GM12878 (cell line): ENCODE measurements around the gene OGFRL1. TPM values are rescaled to one million over a fixed set of nuclear protein-coding genes. Genes with fewer than 3 reads are reported as not detected.
"Not testable (repeated sequence)": the region's sequence is repeated elsewhere in the genome, so short reads cannot be mapped to it uniquely, and the experiment has no call there.

Source experiments
- ATAC-seq: fragments of 200-7000 bp; cut with Tn5 transposase; 3 replicates; pipeline ENCODE4 v1.9.1; 2020; ENCODE audit warnings: mild to moderate bottlenecking, moderate library complexity
- BruUV-seq: library from RNA; stranded (reverse); fragments of 400-500 nt; replicated peaks from 2 replicates; lab custom pipeline; 2021; lab: Mats Ljungman, UMichigan
- CTCF ChIA-PET: fragments of 300-600 bp; sonication (Branson Sonifier 250); formaldehyde crosslinking; extraction: SDS; loops from one replicate; lab custom pipeline; 2021; ENCODE audit warnings: inconsistent platforms; lab: Yijun Ruan, JAX
- POLR2A ChIA-PET: fragments of 350-600 bp; formaldehyde crosslinking; extraction: SDS; loops from one replicate; lab custom pipeline; 2021; ENCODE audit warnings: inconsistent platforms; lab: Charles Lee
- RAD21 ChIA-PET: fragments of 300-600 bp; sonication (Branson Sonifier 250); formaldehyde crosslinking; loops from one replicate; lab custom pipeline; 2023; ENCODE audit warnings: antibody characterized with exemption; ENCODE audit not compliant: unreplicated experiment; lab: Charles Lee
- SMC1A ChIA-PET: fragments of 300-600 bp; sonication (Branson Sonifier 250); formaldehyde crosslinking; loops from one replicate; lab custom pipeline; 2023; ENCODE audit not compliant: unreplicated experiment, uncharacterized antibody; lab: Charles Lee
- DNase-seq: peaks from one replicate; pipeline ENCODE4 v3.0.0-alpha.2; 2011; ENCODE audit warnings: low read depth, low spot score
- FAIRE-seq: peaks from 3 replicates; lab custom pipeline; 2011; peaks lifted over from hg19 to GRCh38; lab: Jason Lieb, UNC
- H2AFZ ChIP-seq: 2 replicates; pipeline ENCODE4 v1.6.0; 2011; ENCODE audit warnings: low read depth, low read length, control low read depth; ENCODE audit not compliant: control insufficient read depth
- H3K27ac ChIP-seq: 2 replicates; pipeline ENCODE4 v1.5.1; 2011; ENCODE audit warnings: control low read depth; ENCODE audit not compliant: control insufficient read depth, insufficient read depth
- H3K27me3 ChIP-seq, 2 experiments: replicated peaks in 1 of 2; 2 replicates each; pipeline versions ENCODE4 v1.6.0 to v1.6.1; 2011; ENCODE audit warnings: low read length in 1 of 2; ENCODE audit not compliant: control insufficient read depth in 2 of 2, insufficient read depth in 2 of 2
- H3K36me3 ChIP-seq, 2 experiments: 2 replicates each; pipeline ENCODE4 v1.5.1; 2011; ENCODE audit warnings: low read length in 1 of 2; ENCODE audit not compliant: control insufficient read depth in 2 of 2, insufficient read depth in 2 of 2
- H3K4me1 ChIP-seq: 2 replicates; pipeline ENCODE4 v1.6.1; 2011; ENCODE audit warnings: mild to moderate bottlenecking, low read length, moderate library complexity, mixed read lengths; ENCODE audit not compliant: control insufficient read depth, insufficient read depth
- H3K4me2 ChIP-seq: 2 replicates; pipeline ENCODE4 v1.6.0; 2011; ENCODE audit warnings: control low read depth; ENCODE audit not compliant: control insufficient read depth, insufficient read depth
- H3K4me3 ChIP-seq: fragments of 200-600 bp; sonication (generic); 2 replicates; pipeline ENCODE4 v1.5.1; 2016
- H3K79me2 ChIP-seq: 2 replicates; pipeline ENCODE4 v1.6.0; 2011; ENCODE audit warnings: low read length; ENCODE audit not compliant: control insufficient read depth, insufficient read depth
- H3K9ac ChIP-seq: 2 replicates; pipeline ENCODE4 v1.8.0; 2011; ENCODE audit warnings: low read length, control low read depth, mixed read lengths; ENCODE audit not compliant: control insufficient read depth, insufficient read depth
- H3K9me3 ChIP-seq: replicated peaks from 3 replicates; pipeline ENCODE4 v1.5.1; 2011; ENCODE audit warnings: mild to moderate bottlenecking, low read length; ENCODE audit not compliant: control insufficient read depth, insufficient read depth
- H4K20me1 ChIP-seq: 2 replicates; pipeline ENCODE4 v1.6.0; 2011; ENCODE audit not compliant: control insufficient read depth, insufficient read depth
- IKZF2 ChIP-seq, 2 experiments: fragments of 450-650 bp; IDR thresholded peaks; 2 replicates each; pipeline ENCODE4 v1.6.1; 2017; ENCODE audit warnings: mild to moderate bottlenecking in 2 of 2, moderate library complexity in 2 of 2
- KLF5 ChIP-seq: fragments of 450-650 bp; IDR thresholded peaks from 2 replicates; pipeline ENCODE4 v1.6.1; 2014; ENCODE audit warnings: mild to moderate bottlenecking; ENCODE audit not compliant: partially characterized antibody
- MEF2B ChIP-seq: fragments of 450-650 bp; IDR thresholded peaks from 2 replicates; pipeline ENCODE4 v1.6.1; 2018; ENCODE audit warnings: mild to moderate bottlenecking, moderate library complexity; ENCODE audit not compliant: partially characterized antibody, poor library complexity, severe bottlenecking
- NFXL1 ChIP-seq: fragments of 450-650 bp; IDR thresholded peaks from 2 replicates; pipeline ENCODE4 v1.6.1; 2017; ENCODE audit warnings: antibody characterized with exemption, mild to moderate bottlenecking, borderline replicate concordance
- RELA ChIP-seq: fragments of 450-650 bp; IDR thresholded peaks from 2 replicates; pipeline ENCODE4 v1.8.0; 2014; ENCODE audit warnings: borderline replicate concordance; ENCODE audit not compliant: partially characterized antibody
- STAT1 ChIP-seq: fragments of 450-650 bp; conservative IDR thresholded peaks from 2 replicates; pipeline ENCODE4 v1.6.1; 2014; ENCODE audit warnings: antibody characterized with exemption, mild to moderate bottlenecking
- WGBS: methylation state at CpG from one replicate; pipeline ENCODE4 v1.1.6; 2016; ENCODE audit warnings: low lambda C conversion rate; ENCODE audit not compliant: insufficient replicate concordance, insufficient coverage; ENCODE audit errors: missing lambda C conversion rate; 5-methylcytosine and 5-hydroxymethylcytosine counted together
- in situ Hi-C: fragments of 300-500 bp; cut with MboI; formaldehyde crosslinking; loops from 9 replicates; pipeline ENCODE4 v1.14.3; 2018; ENCODE audit warnings: mixed read lengths
- intact Hi-C: fragments of 100-400 bp; cut with micrococcal nuclease; formaldehyde crosslinking; loops from one replicate; pipeline ENCODE4 v1.14.2; 2022; ENCODE audit not compliant: unreplicated experiment
- polyA plus RNA-seq, 11 experiments: library from polyadenylated mRNA; depleted of rRNA in 4 of 11; unstranded in 6 of 11; stranded (reverse) in 5 of 11; fragments of >200 nt; fragmentation: Nextera tagmentation in 4 of 11; fragmentation: Illumina TruSeq in 1 of 11; extraction: Ambion mirVana in 4 of 11; extraction: Trizol in 1 of 11; gene quantifications; 1 replicate in 1 of 11; 2 replicates in 10 of 11; pipeline versions ENCODE4 v1.2.1 to v1.2.3, GENCODE V29; 2011 to 2016; ENCODE audit warnings: inconsistent platforms in 2 of 11, missing spikeins in 2 of 11, low read depth in 1 of 11
- total RNA-seq, 4 experiments: library from RNA; depleted of rRNA in 3 of 4; stranded (reverse); fragments of >200 nt in 3 of 4; fragmentation: Illumina TruSeq in 1 of 4; extraction: Trizol in 1 of 4; gene quantifications; 2 replicates each; pipeline versions ENCODE4 v1.2.1 to v1.2.3, GENCODE V29; 2013 to 2021
- TF ChIP-seq, protein P1 (sequence below): fragments of 450-650 bp; formaldehyde crosslinking; IDR thresholded peaks from 2 replicates; pipeline ENCODE4 v1.5.0; 2022; ENCODE audit warnings: mild to moderate bottlenecking, missing genetic modification characterization
- TF ChIP-seq, protein P2 (sequence below): fragments of 450-650 bp; IDR thresholded peaks from 2 replicates; pipeline ENCODE4 v1.6.1; 2017; ENCODE audit warnings: antibody characterized with exemption, mild to moderate bottlenecking, moderate library complexity

Gene OGFRL1
- total and polyA plus RNA-seq, 10 of the 15 experiments (the other 5 are each of a cell fraction or from before 2014, with no cell fraction given): 0.24 to 5.8 (median 2.3) TPM

DNA sequence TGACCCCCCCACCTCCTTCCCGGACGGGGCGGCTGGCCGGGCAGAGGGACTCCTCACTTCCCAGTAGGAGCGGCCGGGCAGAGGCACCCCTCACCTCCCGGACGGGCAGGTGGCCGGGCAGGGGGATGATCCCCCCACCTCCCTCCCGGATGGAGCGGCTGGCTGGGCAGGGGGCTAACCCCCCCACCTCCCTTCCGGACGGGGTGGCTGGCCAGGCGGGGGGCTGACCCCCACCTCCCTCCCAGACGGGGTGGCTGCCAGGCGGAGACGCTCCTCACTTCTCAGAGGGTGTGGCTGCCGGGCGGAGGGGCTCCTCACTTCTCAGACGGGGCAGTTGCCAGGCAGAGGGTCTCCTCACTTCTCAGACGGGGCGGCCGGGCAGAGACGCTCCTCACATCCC is 22.2 kb upstream of the OGFRL1 start:
- WGBS: 65% methylated on average over 8 of the region's 24 CpGs
- FAIRE-seq, H3K4me3 ChIP-seq, H3K9me3 ChIP-seq, H3K36me3 ChIP-seq, H2AFZ ChIP-seq, POLR2A ChIA-PET, in situ Hi-C loops, BruUV-seq, H3K27me3 ChIP-seq, ATAC-seq, DNase-seq, H3K9ac ChIP-seq, intact Hi-C loops, RAD21 ChIA-PET, SMC1A ChIA-PET, H3K4me2 ChIP-seq, H3K79me2 ChIP-seq, CTCF ChIA-PET, H4K20me1 ChIP-seq, H3K27ac ChIP-seq: not testable (repeated sequence)
- peaks cover 13% of the 10 kb centered on the region; the same call in 1 of the 2 replicates for H3K4me1 ChIP-seq

DNA sequence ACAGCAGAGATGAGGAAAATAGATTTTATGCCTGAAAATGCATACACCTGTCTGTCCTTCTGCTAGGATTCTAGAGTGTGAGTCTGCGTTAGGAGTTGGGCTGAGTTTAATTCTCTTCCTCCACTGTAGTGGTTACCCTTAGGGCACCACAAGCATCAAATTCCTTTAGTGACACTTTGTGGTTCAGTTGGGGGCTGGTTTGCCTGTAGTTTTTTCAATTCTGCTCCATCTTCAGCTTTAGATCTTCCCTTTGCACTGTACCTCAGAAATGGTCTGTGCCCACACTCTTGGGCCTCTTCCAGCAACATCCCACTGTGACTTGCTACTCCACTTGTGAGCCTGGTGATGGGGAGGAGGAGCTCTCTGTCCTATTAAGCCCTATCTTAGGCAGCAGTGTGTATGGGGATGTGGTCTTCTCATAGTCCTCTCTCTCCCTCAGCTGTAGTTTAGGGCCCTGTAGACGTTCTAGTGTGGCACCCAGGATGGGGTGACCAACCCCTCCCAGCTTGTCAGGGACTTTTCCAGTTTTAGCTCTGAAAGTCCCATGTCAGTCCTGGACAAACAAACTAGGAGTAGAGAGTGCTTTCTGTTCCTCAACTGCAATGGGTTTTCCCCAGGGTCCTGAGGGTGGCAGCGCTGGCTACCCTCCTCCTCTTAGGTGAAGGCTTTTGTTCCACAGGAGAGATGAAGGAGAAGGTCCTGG is 19.7 kb upstream of the OGFRL1 start:
- ChIA-PET RAD21 (interaction anchor here (0.9 to 2.3 kb wide), 3 partner anchors 9 to 78 kb away, joined by 4 to 17 read pairs (median 5); partner anchors contain the start of gene OGFRL1), CTCF (interaction anchor here (1.0 to 1.7 kb wide), 3 partner anchors 10 to 856 kb away, joined by 3 to 10 read pairs (median 3); partner anchors contain the start of gene FAM135A), SMC1A (interaction anchor here (0.7 to 1.7 kb wide), 7 partner anchors 9 to 21 kb away, joined by 3 to 5 read pairs (median 4); no protein-coding TSS in a partner anchor), POLR2A (interaction anchor here (1.3 kb wide), 2 partner anchors 19 to 98 kb away, joined by 3 to 6 read pairs; no protein-coding TSS in a partner anchor)
- no peaks in the 10 kb centered on the region for H3K27me3 ChIP-seq
- no peak overlapping the region; the same call in 1 of the 2 replicates for H3K9ac ChIP-seq
- H3K4me3 ChIP-seq: no peak overlapping the region
- peak; percentile 91 for ATAC-seq
- no peaks in the 10 kb centered on the region for H3K36me3 ChIP-seq
- H3K4me1 ChIP-seq: peaks cover 13% of the 10 kb centered on the region; the same call in 1 of the 2 replicates
- H3K4me2 ChIP-seq: 0 out of 2 replicates have a peak overlapping the region, but pooled peaks have one; percentile 7
- 0% methylated on average over 3 of the region's 3 CpGs for WGBS
- intact Hi-C loops (no loop called here), in situ Hi-C loops (no loop called here)
- peak overlapping the region; percentile 60 for H2AFZ ChIP-seq
- no peaks in the 10 kb centered on the region; the same call in 2 of the 3 replicates for H3K9me3 ChIP-seq
- H3K27ac ChIP-seq: peak overlapping the region; percentile 33; the same call in 1 of the 2 replicates
- no peaks in the 10 kb centered on the region for H3K79me2 ChIP-seq
- no peaks in the 10 kb centered on the region for H4K20me1 ChIP-seq
- BruUV-seq: no TSS peak
- DNase-seq: peak; percentile 51
- FAIRE-seq: no peak
- TF ChIP-seq, protein P1, sequence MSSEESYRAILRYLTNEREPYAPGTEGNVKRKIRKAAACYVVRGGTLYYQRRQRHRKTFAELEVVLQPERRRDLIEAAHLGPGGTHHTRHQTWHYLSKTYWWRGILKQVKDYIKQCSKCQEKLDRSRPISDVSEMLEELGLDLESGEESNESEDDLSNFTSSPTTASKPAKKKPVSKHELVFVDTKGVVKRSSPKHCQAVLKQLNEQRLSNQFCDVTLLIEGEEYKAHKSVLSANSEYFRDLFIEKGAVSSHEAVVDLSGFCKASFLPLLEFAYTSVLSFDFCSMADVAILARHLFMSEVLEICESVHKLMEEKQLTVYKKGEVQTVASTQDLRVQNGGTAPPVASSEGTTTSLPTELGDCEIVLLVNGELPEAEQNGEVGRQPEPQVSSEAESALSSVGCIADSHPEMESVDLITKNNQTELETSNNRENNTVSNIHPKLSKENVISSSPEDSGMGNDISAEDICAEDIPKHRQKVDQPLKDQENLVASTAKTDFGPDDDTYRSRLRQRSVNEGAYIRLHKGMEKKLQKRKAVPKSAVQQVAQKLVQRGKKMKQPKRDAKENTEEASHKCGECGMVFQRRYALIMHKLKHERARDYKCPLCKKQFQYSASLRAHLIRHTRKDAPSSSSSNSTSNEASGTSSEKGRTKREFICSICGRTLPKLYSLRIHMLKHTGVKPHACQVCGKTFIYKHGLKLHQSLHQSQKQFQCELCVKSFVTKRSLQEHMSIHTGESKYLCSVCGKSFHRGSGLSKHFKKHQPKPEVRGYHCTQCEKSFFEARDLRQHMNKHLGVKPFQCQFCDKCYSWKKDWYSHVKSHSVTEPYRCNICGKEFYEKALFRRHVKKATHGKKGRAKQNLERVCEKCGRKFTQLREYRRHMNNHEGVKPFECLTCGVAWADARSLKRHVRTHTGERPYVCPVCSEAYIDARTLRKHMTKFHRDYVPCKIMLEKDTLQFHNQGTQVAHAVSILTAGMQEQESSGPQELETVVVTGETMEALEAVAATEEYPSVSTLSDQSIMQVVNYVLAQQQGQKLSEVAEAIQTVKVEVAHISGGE (CRISPR knock-in tag): no peak
- TF ChIP-seq MEF2B (peak; percentile 14), RELA (peak; percentile 52), KLF5 (no peak), STAT1 (no peak), NFXL1 (no peak), IKZF2 (IDR thresholded peaks at IDR 0.05) (peak in 1 of 2 experiments; percentile 37; a peak in 1 of 4 replicates)
- TF ChIP-seq, protein P2, sequence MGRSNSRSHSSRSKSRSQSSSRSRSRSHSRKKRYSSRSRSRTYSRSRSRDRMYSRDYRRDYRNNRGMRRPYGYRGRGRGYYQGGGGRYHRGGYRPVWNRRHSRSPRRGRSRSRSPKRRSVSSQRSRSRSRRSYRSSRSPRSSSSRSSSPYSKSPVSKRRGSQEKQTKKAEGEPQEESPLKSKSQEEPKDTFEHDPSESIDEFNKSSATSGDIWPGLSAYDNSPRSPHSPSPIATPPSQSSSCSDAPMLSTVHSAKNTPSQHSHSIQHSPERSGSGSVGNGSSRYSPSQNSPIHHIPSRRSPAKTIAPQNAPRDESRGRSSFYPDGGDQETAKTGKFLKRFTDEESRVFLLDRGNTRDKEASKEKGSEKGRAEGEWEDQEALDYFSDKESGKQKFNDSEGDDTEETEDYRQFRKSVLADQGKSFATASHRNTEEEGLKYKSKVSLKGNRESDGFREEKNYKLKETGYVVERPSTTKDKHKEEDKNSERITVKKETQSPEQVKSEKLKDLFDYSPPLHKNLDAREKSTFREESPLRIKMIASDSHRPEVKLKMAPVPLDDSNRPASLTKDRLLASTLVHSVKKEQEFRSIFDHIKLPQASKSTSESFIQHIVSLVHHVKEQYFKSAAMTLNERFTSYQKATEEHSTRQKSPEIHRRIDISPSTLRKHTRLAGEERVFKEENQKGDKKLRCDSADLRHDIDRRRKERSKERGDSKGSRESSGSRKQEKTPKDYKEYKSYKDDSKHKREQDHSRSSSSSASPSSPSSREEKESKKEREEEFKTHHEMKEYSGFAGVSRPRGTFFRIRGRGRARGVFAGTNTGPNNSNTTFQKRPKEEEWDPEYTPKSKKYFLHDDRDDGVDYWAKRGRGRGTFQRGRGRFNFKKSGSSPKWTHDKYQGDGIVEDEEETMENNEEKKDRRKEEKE: no peak
